Neural progenitor cell (in vitro differentiated cells): ENCODE measurements around the gene FUBP1. TPM values are rescaled to one million over a fixed set of nuclear protein-coding genes. Genes with fewer than 3 reads are reported as not detected.
"Not testable (repeated sequence)": the region's sequence is repeated elsewhere in the genome, so short reads cannot be mapped to it uniquely, and the experiment has no call there.

Experiments used
- DNase-seq: peaks from one replicate; pipeline ENCODE4 v3.0.0-alpha.2; 2016; ENCODE audit warnings: low spot score
- H2AFZ ChIP-seq: fragments of 200-600 bp; sonication (generic); replicated peaks from 2 replicates; pipeline ENCODE4 v1.6.1; 2016; ENCODE audit warnings: antibody characterized with exemption
- H3F3A ChIP-seq: fragments of 200-600 bp; sonication (generic); 2 replicates; pipeline ENCODE4 v1.6.1; 2016; ENCODE audit warnings: antibody characterized with exemption, low read depth
- H3K27ac ChIP-seq: fragments of 200-600 bp; sonication (generic); 2 replicates; pipeline ENCODE4 v1.5.1; 2016; ENCODE audit warnings: mild to moderate bottlenecking
- H3K27me3 ChIP-seq: fragments of 200-600 bp; sonication (generic); 2 replicates; pipeline ENCODE4 v1.6.1; 2016; ENCODE audit warnings: mild to moderate bottlenecking, moderate library complexity
- H3K36me3 ChIP-seq: fragments of 200-600 bp; sonication (generic); 2 replicates; pipeline ENCODE4 v1.5.1; 2016
- H3K4me1 ChIP-seq: fragments of 200-600 bp; sonication (generic); 2 replicates; pipeline ENCODE4 v1.6.1; 2016; ENCODE audit warnings: mixed run types
- H3K4me2 ChIP-seq: fragments of 200-600 bp; sonication (generic); 2 replicates; pipeline ENCODE4 v1.6.1; 2016
- H3K4me3 ChIP-seq: fragments of 200-600 bp; sonication (generic); 2 replicates; pipeline ENCODE4 v1.5.1; 2016
- H3K79me2 ChIP-seq: fragments of 200-600 bp; sonication (generic); 2 replicates; pipeline ENCODE4 v1.6.1; 2016; ENCODE audit warnings: low read depth
- H3K9ac ChIP-seq: fragments of 200-600 bp; sonication (generic); 2 replicates; pipeline ENCODE4 v1.6.1; 2016
- H3K9me3 ChIP-seq: fragments of 200-600 bp; sonication (generic); 2 replicates; pipeline ENCODE4 v1.5.1; 2016; ENCODE audit warnings: low read depth
- H4K20me1 ChIP-seq: fragments of 200-600 bp; sonication (generic); 2 replicates; pipeline ENCODE4 v1.6.1; 2016; ENCODE audit warnings: low read depth
- H3K27ac Mint-ChIP-seq: 3 replicates; pipeline ENCODE4 v1.8.0; 2021; ENCODE audit warnings: mixed read lengths
- H3K27me3 Mint-ChIP-seq: 2 replicates; pipeline ENCODE4 v1.8.0; 2022; ENCODE audit warnings: low read depth, mild to moderate bottlenecking, inconsistent platforms, moderate library complexity, mixed read lengths; ENCODE audit not compliant: insufficient read depth
- H3K36me3 Mint-ChIP-seq: 3 replicates; pipeline ENCODE4 v1.8.0; 2021; ENCODE audit warnings: mixed read lengths
- H3K4me1 Mint-ChIP-seq: 3 replicates; pipeline ENCODE4 v1.8.0; 2021; ENCODE audit warnings: mixed read lengths
- H3K4me3 Mint-ChIP-seq: 3 replicates; pipeline ENCODE4 v1.8.0; 2021; ENCODE audit warnings: mild to moderate bottlenecking, moderate library complexity, mixed read lengths
- H3K9me3 Mint-ChIP-seq: 3 replicates; pipeline ENCODE4 v1.8.0; 2020; ENCODE audit warnings: mixed read lengths
- CTCF ChIP-seq: fragments of 200-600 bp; sonication (generic); IDR thresholded peaks from 2 replicates; pipeline ENCODE4 v1.5.1; 2017; ENCODE audit warnings: antibody characterized with exemption, mild to moderate bottlenecking
- EZH2 ChIP-seq: fragments of 200-600 bp; sonication (generic); IDR thresholded peaks from 2 replicates; pipeline ENCODE4 v1.6.1; 2017; ENCODE audit warnings: antibody characterized with exemption, mild to moderate bottlenecking, moderate library complexity
- EZH2phosphoT487 ChIP-seq: fragments of 200-600 bp; sonication (generic); IDR thresholded peaks from 2 replicates; pipeline ENCODE4 v1.6.1; 2017; ENCODE audit warnings: antibody characterized with exemption
- total RNA-seq: library from RNA; depleted of rRNA; stranded (reverse); fragments of >200 nt; gene quantifications from 2 replicates; pipeline ENCODE4 v1.2.3, GENCODE V29; 2015; ENCODE audit warnings: low replicate concordance

FUBP1 gene
- total RNA-seq, 1 donor from 2014 or later: 491 TPM

- Histone ChIP-seq H3K9me3 (no peaks in the 10 kb centered on the region), H2AFZ (no peak overlapping the region), H3K9ac (no peak overlapping the region), H3K36me3 (no peaks in the 10 kb centered on the region), H3K4me2 (no peak overlapping the region), H4K20me1 (no peaks in the 10 kb centered on the region), H3K27me3 (no peaks in the 10 kb centered on the region), H3F3A (peaks cover 6% of the 10 kb centered on the region), H3K27ac (no peak overlapping the region), H3K4me1 (no peaks in the 10 kb centered on the region), H3K79me2 (no peaks in the 10 kb centered on the region), H3K4me3 (no peak overlapping the region)
- Mint-ChIP-seq H3K4me1 (no peaks in the 10 kb centered on the region), H3K4me3 (no peak overlapping the region), H3K27me3 (peaks cover 2% of the 10 kb centered on the region), H3K27ac (no peak overlapping the region), H3K36me3 (no peaks in the 10 kb centered on the region), H3K9me3 (no peaks in the 10 kb centered on the region)
- TF ChIP-seq EZH2phosphoT487: no peak
- TF ChIP-seq CTCF: no peak
- TF ChIP-seq EZH2: no peak
- DNase-seq: no peak
Observed at GRCh38 chr1:77925518-77925917, 53.4 kb downstream of the FUBP1 start.

GRCh38 chr1:77918918-77919317 is 60.0 kb downstream of the FUBP1 start:
- not testable (repeated sequence) for H3K4me1 Mint-ChIP-seq, H3K4me3 Mint-ChIP-seq, H3K9me3 ChIP-seq, H2AFZ ChIP-seq, H3K79me2 ChIP-seq, H3K27ac Mint-ChIP-seq, DNase-seq, H3K4me3 ChIP-seq, H4K20me1 ChIP-seq, H3K4me1 ChIP-seq, H3K36me3 Mint-ChIP-seq, H3K9ac ChIP-seq, H3K9me3 Mint-ChIP-seq, H3F3A ChIP-seq, H3K27me3 ChIP-seq, H3K27ac ChIP-seq, H3K4me2 ChIP-seq, H3K36me3 ChIP-seq, H3K27me3 Mint-ChIP-seq

- no peaks in the 10 kb centered on the region for H3K36me3 ChIP-seq
- Mint-ChIP-seq H3K27me3 (no peaks in the 10 kb centered on the region), H3K9me3 (no peaks in the 10 kb centered on the region), H3K4me1 (no peaks in the 10 kb centered on the region), H3K4me3 (no peak overlapping the region), H3K27ac (no peak overlapping the region), H3K36me3 (no peaks in the 10 kb centered on the region)
- H3K27me3 ChIP-seq: no peaks in the 10 kb centered on the region
- no peaks in the 10 kb centered on the region for H3K9me3 ChIP-seq
- H2AFZ ChIP-seq: no peak overlapping the region
- no peak for DNase-seq
- TF ChIP-seq EZH2phosphoT487 (no peak), CTCF (no peak)
- H3K79me2 ChIP-seq: no peaks in the 10 kb centered on the region
- no peaks in the 10 kb centered on the region for H3F3A ChIP-seq
- no peak overlapping the region for H3K4me2 ChIP-seq
- H3K4me3 ChIP-seq: no peak overlapping the region
- no peaks in the 10 kb centered on the region for H4K20me1 ChIP-seq
- H3K27ac ChIP-seq: no peak overlapping the region
- H3K9ac ChIP-seq: no peak overlapping the region
- no peaks in the 10 kb centered on the region for H3K4me1 ChIP-seq
Observed at GRCh38 chr1:77910116-77910515, 68.8 kb downstream of the FUBP1 start.

GRCh38 chr1:77906624-77907023 is 72.2 kb downstream of the FUBP1 start:
- no peaks in the 10 kb centered on the region for H3K79me2 ChIP-seq
- no peaks in the 10 kb centered on the region for H4K20me1 ChIP-seq
- TF ChIP-seq EZH2 (no peak), CTCF (no peak), EZH2phosphoT487 (no peak)

More at GRCh38 chr1:77906624-77907023, 72.2 kb downstream of the FUBP1 start:
- H3K36me3 ChIP-seq: no peaks in the 10 kb centered on the region
- no peak overlapping the region for H2AFZ ChIP-seq
- H3F3A ChIP-seq: no peaks in the 10 kb centered on the region
- no peak for DNase-seq
- no peaks in the 10 kb centered on the region for H3K4me1 ChIP-seq
- Mint-ChIP-seq H3K36me3 (no peaks in the 10 kb centered on the region), H3K9me3 (no peaks in the 10 kb centered on the region), H3K27ac (no peak overlapping the region), H3K4me1 (no peaks in the 10 kb centered on the region), H3K27me3 (no peaks in the 10 kb centered on the region), H3K4me3 (no peak overlapping the region)
- no peak overlapping the region for H3K4me2 ChIP-seq
- no peak overlapping the region for H3K9ac ChIP-seq
- no peak overlapping the region for H3K4me3 ChIP-seq
- no peaks in the 10 kb centered on the region for H3K9me3 ChIP-seq
- no peaks in the 10 kb centered on the region for H3K27me3 ChIP-seq
- no peak overlapping the region for H3K27ac ChIP-seq
